Uterus (tissue), 4 donors: ENCODE data around the gene SRP54. TPM values are rescaled to one million over a fixed set of nuclear protein-coding genes. Genes with fewer than 3 reads are reported as not detected.
"Not testable (repeated sequence)": the region's sequence is repeated elsewhere in the genome, so short reads cannot be mapped to it uniquely, and the experiment has no call there.

Source experiments
- DNase-seq, 2 donors: peaks; one replicate each; pipeline ENCODE4 v3.0.0-alpha.2; 2019 to 2020
- H3K27ac ChIP-seq, 2 donors: fragments of 200-600 bp; sonication (generic); 1 replicate in 1 of 2; 2 replicates in 1 of 2; pipeline ENCODE4 v1.5.1; 2016 to 2018
- H3K27me3 ChIP-seq, 2 donors: fragments of 200-600 bp; sonication (generic); one replicate each; pipeline ENCODE4 v1.5.1; 2018 to 2019; ENCODE audit warnings: control low read depth in 1 of 2
- H3K36me3 ChIP-seq, 2 donors: fragments of 200-600 bp; sonication (generic); one replicate each; pipeline ENCODE4 v1.5.1; 2019; ENCODE audit warnings: control low read depth in 1 of 2
- H3K4me1 ChIP-seq, 2 donors: fragments of 200-600 bp; sonication (generic); one replicate each; pipeline ENCODE4 v1.5.1; 2018 to 2019; ENCODE audit warnings: control low read depth in 1 of 2
- H3K4me3 ChIP-seq, 2 donors: fragments of 200-600 bp; sonication (generic); 1 replicate in 1 of 2; 2 replicates in 1 of 2; pipeline ENCODE4 v1.5.1; 2018 to 2019; ENCODE audit warnings: mild to moderate bottlenecking in 1 of 2
- H3K9me3 ChIP-seq, 2 donors: fragments of 200-600 bp; sonication (generic); one replicate each; pipeline ENCODE4 v1.5.1; 2019; ENCODE audit warnings: control low read depth in 1 of 2
- POLR2A ChIP-seq, 2 donors: fragments of 450-650 bp; IDR thresholded peaks; one replicate each; pipeline ENCODE4 v1.6.1; 2016; ENCODE audit warnings: antibody characterized with exemption in 2 of 2, mild to moderate bottlenecking in 1 of 2, moderate library complexity in 1 of 2
- intact Hi-C: fragments of 100-400 bp; cut with DNase I; formaldehyde crosslinking; loops from one replicate; pipeline ENCODE4 v1.15.1; 2023; ENCODE audit warnings: low total_unique reads
- total RNA-seq, 4 donors: library from RNA; depleted of rRNA in 3 of 4; stranded (reverse); fragments of >200 nt in 3 of 4; gene quantifications; one replicate each; pipeline versions ENCODE4 v1.1.0 to v1.2.4, GENCODE V29; 2014 to 2023
- TF ChIP-seq, protein P1 (sequence below), 4 experiments: fragments of 200-600 bp in 2 of 4; fragments of 450-650 bp in 2 of 4; sonication (generic) in 2 of 4; IDR thresholded peaks; one replicate each; pipeline ENCODE4 v1.5.1; 2016 to 2019; ENCODE audit warnings: antibody characterized with exemption in 4 of 4, mild to moderate bottlenecking in 2 of 4, moderate library complexity in 1 of 4
- donor health status: DM: yes; HTN: yes; CAD: no.

Gene SRP54
- total RNA-seq, 4 donors from 2014 or later = 41.7 to 219 (median 82.1) TPM

DNA sequence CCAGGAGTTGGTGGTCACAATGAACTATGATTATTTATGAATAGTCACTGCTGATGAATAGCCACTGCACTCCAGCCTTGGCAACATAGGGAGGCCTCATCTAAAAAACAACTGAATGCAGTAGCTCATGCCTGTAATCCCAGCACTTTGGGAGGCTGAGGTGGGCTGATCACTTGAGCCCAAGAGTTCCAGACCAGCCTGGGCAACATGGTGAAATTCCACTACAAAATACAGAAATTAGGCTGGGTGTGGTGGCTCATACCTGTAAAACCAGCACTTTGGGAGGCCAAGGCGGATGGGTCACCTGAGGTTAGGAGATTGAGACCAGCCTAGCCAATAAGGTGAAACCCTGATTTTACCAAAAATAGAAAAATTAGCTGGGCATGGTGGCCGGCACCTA lies 49.8 kb downstream of the SRP54 start:
- no peak overlapping the region for H3K4me3 ChIP-seq
- intact Hi-C loops = no loop called here
- no peaks in the 10 kb centered on the region for H3K27me3 ChIP-seq
- TF ChIP-seq POLR2A (IDR thresholded peaks at IDR 0.05) = no peak
- TF ChIP-seq, protein P1, sequence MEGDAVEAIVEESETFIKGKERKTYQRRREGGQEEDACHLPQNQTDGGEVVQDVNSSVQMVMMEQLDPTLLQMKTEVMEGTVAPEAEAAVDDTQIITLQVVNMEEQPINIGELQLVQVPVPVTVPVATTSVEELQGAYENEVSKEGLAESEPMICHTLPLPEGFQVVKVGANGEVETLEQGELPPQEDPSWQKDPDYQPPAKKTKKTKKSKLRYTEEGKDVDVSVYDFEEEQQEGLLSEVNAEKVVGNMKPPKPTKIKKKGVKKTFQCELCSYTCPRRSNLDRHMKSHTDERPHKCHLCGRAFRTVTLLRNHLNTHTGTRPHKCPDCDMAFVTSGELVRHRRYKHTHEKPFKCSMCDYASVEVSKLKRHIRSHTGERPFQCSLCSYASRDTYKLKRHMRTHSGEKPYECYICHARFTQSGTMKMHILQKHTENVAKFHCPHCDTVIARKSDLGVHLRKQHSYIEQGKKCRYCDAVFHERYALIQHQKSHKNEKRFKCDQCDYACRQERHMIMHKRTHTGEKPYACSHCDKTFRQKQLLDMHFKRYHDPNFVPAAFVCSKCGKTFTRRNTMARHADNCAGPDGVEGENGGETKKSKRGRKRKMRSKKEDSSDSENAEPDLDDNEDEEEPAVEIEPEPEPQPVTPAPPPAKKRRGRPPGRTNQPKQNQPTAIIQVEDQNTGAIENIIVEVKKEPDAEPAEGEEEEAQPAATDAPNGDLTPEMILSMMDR (IDR thresholded peaks at IDR 0.05) = no peak
- no peaks in the 10 kb centered on the region for H3K9me3 ChIP-seq
- H3K27ac ChIP-seq = no peak overlapping the region
- H3K4me1 ChIP-seq = no peaks in the 10 kb centered on the region
- no peak for DNase-seq
- H3K36me3 ChIP-seq = no peaks in the 10 kb centered on the region

DNA sequence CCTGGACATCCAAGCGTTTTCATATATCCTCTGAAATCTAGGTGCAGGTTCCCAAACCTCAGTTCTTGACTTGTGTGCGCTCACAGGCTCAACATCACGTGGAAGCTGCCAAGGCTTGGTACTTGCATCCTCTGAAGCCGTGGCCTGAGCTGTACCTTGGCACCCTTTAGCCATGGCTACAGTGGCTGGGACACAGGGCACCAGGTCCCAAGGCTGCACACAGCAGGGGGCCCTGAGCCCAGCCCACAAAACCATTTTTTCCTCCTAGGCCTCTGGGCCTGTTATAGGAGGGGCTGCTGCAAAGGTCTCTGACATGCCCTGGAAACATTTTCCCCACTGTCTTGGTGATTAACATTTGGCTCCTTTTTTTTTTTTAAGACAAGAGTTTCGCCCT lies 51.6 kb downstream of the SRP54 start:
- intact Hi-C loops = no loop called here
- Histone ChIP-seq H3K27me3 (no peaks in the 10 kb centered on the region), H3K4me3 (no peak overlapping the region), H3K36me3 (no peaks in the 10 kb centered on the region), H3K27ac (no peak overlapping the region), H3K4me1 (no peaks in the 10 kb centered on the region), H3K9me3 (no peaks in the 10 kb centered on the region)
- no peak for DNase-seq
- TF ChIP-seq, protein P1 (IDR thresholded peaks at IDR 0.05) = no peak
- TF ChIP-seq POLR2A (IDR thresholded peaks at IDR 0.05) = no peak

DNA sequence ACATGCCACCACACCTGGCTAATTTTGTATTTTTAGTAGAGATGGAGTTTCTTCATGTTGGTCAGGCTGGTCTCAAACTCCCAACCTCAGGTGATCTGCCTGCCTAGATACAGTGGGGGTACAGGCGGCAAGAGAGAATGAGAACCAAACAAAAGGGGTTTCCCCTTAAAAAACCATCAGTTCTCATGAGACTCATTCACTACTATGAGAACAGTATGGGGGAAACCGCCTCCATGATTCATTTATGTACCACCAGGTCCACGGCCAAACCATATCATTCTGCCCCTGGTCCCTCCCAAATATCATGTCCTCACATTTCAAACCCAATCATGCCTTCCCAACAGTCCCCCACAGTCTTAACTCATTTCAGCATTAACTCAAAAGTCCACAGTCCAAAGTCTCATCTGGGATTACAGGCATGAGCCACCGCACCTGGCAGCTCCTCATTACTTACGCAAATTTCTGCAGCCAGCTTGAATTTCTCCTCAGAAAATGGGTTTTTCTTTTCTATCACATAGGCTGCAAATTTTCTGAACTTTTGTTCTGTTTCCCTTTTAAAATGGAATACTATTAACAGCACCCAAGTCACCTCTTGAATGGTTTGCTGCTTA lies 52.3 kb downstream of the SRP54 start:
- H3K36me3 ChIP-seq, H3K27ac ChIP-seq, H3K4me1 ChIP-seq, DNase-seq, intact Hi-C loops, H3K27me3 ChIP-seq, H3K4me3 ChIP-seq, H3K9me3 ChIP-seq: not testable (repeated sequence)

DNA sequence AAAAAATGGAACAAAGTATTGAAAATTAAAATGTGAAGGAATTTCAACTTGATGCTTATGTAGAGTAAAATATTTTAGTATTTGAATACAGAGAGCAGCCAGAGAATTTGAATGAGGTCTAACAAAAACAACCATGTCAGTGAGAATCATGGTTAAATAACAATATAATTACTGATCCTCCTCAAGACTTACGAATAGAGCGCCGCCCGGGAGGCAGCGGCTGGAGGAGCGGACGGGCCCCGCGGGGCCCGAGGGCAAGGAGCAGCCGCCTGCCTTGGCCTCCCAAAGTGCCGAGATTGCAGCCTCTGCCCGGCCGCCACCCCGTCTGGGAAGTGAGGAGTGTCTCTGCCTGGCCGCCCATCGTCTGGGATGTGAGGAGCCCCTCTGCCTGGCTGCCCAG lies 55.5 kb downstream of the SRP54 start:
- DNase-seq, H3K4me1 ChIP-seq, H3K9me3 ChIP-seq, H3K4me3 ChIP-seq, H3K27ac ChIP-seq, H3K36me3 ChIP-seq, H3K27me3 ChIP-seq, intact Hi-C loops: not testable (repeated sequence)

- H3K9me3 ChIP-seq = no peaks in the 10 kb centered on the region
- intact Hi-C loops = loop anchor here (10.0 kb wide), 1 partner anchor 58 kb away; the partner anchor contains the start of gene SRP54
These were observed 59.8 kb downstream of the SRP54 start for GRCh38 chr14:35042632-35043031.

GRCh38 chr14:35043046-35043445 lies 60.3 kb downstream of the SRP54 start:
- Histone ChIP-seq H3K4me1 (no peaks in the 10 kb centered on the region), H3K36me3 (no peaks in the 10 kb centered on the region), H3K27ac (no peak overlapping the region), H3K9me3 (no peaks in the 10 kb centered on the region), H3K4me3 (no peak overlapping the region), H3K27me3 (no peaks in the 10 kb centered on the region)
- intact Hi-C loops = loop anchor here (10.0 kb wide), 1 partner anchor 58 kb away; the partner anchor contains the start of gene SRP54
- no peak for DNase-seq
- TF ChIP-seq POLR2A (IDR thresholded peaks at IDR 0.05) = no peak
- TF ChIP-seq, protein P1 (IDR thresholded peaks at IDR 0.05) = no peak

More at GRCh38 chr14:35042632-35043031, 59.8 kb downstream of the SRP54 start:
- Histone ChIP-seq H3K4me3 (no peak overlapping the region), H3K27me3 (no peaks in the 10 kb centered on the region), H3K27ac (no peak overlapping the region), H3K4me1 (no peaks in the 10 kb centered on the region), H3K36me3 (no peaks in the 10 kb centered on the region)
- TF ChIP-seq, protein P1 (IDR thresholded peaks at IDR 0.05) = no peak
- TF ChIP-seq POLR2A (IDR thresholded peaks at IDR 0.05) = no peak
- no peak for DNase-seq
